Measurements from ENCODE around the gene LKAAEAR1.
A peak's percentile ranks its signal among the peaks of the same experiment; 100 is the strongest.

LKAAEAR1 gene

GRCh38 chr20:64079273-64080012, 4.8 kb downstream of the LKAAEAR1 start, which contains the start of gene RGS19:
RGS19 (minus strand) TSS chr20:64079518; CDS start chr20:64076886, 2,632 bp downstream.
- DNase-seq (ENCODE audit: low read depth in 1 of 2, low spot score in 1 of 2) = peak in 1 of 2 donors; percentile 43

- no peak for DNase-seq (ENCODE audit: low read depth in 1 of 2, low spot score in 1 of 2)
Observed at GRCh38 chr20:64078934-64079272, 5.3 kb downstream of the LKAAEAR1 start.

GRCh38 chr20:64077876-64078551, 6.2 kb downstream of the LKAAEAR1 start:
- DNase-seq (ENCODE audit: low read depth in 1 of 2, low spot score in 1 of 2) = peak in 1 of 2 donors; percentile 33

- no peak for DNase-seq (ENCODE audit: low read depth in 1 of 2, low spot score in 1 of 2)
Observed at GRCh38 chr20:64077541-64077875, 6.7 kb downstream of the LKAAEAR1 start.

- DNase-seq (ENCODE audit: low read depth in 1 of 2, low spot score in 1 of 2) = peak in 1 of 2 donors; percentile 30
Observed at GRCh38 chr20:64077094-64077493, 7.1 kb downstream of the LKAAEAR1 start.

- DNase-seq (ENCODE audit: low read depth in 1 of 2, low spot score in 1 of 2) = no peak
Observed at GRCh38 chr20:64076061-64076997, 7.9 kb downstream of the LKAAEAR1 start.

- DNase-seq (ENCODE audit: low read depth in 1 of 2, low spot score in 1 of 2) = no peak
Observed at GRCh38 chr20:64075556-64075955, 8.6 kb downstream of the LKAAEAR1 start.

GRCh38 chr20:64074963-64075362, 9.2 kb downstream of the LKAAEAR1 start:
- no peak for DNase-seq (ENCODE audit: low read depth in 1 of 2, low spot score in 1 of 2)

GRCh38 chr20:64074184-64074789, 9.9 kb downstream of the LKAAEAR1 start:
- no peak for DNase-seq (ENCODE audit: low read depth in 1 of 2, low spot score in 1 of 2)

- DNase-seq (ENCODE audit: low read depth in 1 of 2, low spot score in 1 of 2) = no peak
Observed at GRCh38 chr20:64073476-64074183, 10.6 kb downstream of the LKAAEAR1 start.

GRCh38 chr20:64072498-64073063, 11.6 kb downstream of the LKAAEAR1 start:
- no peak for DNase-seq (ENCODE audit: low read depth in 1 of 2, low spot score in 1 of 2)

- DNase-seq (ENCODE audit: low read depth in 1 of 2, low spot score in 1 of 2) = no peak
Observed at GRCh38 chr20:64071341-64072332, 12.6 kb downstream of the LKAAEAR1 start.

- DNase-seq (ENCODE audit: low read depth in 1 of 2, low spot score in 1 of 2) = no peak
Observed at GRCh38 chr20:64070244-64070993, 13.8 kb downstream of the LKAAEAR1 start.

GRCh38 chr20:64069614-64070243, 14.5 kb downstream of the LKAAEAR1 start:
- no peak for DNase-seq (ENCODE audit: low read depth in 1 of 2, low spot score in 1 of 2)

GRCh38 chr20:64069209-64069613, 15.0 kb downstream of the LKAAEAR1 start:
- DNase-seq (ENCODE audit: low read depth in 1 of 2, low spot score in 1 of 2) = no peak

GRCh38 chr20:64068386-64069208, 15.6 kb downstream of the LKAAEAR1 start:
- DNase-seq (ENCODE audit: low read depth in 1 of 2, low spot score in 1 of 2) = no peak

GRCh38 chr20:64067733-64068307, 16.4 kb downstream of the LKAAEAR1 start:
- no peak for DNase-seq (ENCODE audit: low read depth in 1 of 2, low spot score in 1 of 2)
